GM04504 (cell line): ENCODE measurements around the gene VGLL4.
A peak's percentile ranks its signal among the peaks of the same experiment; 100 is the strongest.

ENCODE experiments used
- DNase-seq: peaks from one replicate; pipeline ENCODE4 v3.0.0-alpha.2; 2012; ENCODE audit warnings: low read depth

The VGLL4 gene

DNA sequence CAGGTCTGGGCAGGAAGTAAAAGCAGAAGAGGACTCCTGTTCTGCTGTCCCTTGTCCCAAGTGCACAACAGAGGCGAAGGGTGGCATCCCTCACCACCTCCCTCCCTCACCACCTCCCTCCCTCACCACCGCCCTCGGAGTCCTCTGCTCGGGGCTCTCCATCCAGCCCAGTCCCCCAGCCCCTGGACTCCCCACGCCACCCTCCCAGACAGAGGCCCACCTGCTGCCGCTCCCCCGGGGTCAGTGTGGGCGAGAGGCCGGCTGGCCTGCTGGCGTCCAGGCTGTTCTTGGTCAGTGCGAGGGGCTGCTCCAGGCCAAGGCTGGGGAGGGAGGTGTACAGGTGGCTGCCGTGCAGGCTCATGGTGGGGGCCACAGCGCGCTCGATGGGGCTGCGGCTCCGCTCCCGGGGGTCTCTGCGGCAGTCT is 79.1 kb downstream of the VGLL4 start:
- DNase-seq = no peak

DNA sequence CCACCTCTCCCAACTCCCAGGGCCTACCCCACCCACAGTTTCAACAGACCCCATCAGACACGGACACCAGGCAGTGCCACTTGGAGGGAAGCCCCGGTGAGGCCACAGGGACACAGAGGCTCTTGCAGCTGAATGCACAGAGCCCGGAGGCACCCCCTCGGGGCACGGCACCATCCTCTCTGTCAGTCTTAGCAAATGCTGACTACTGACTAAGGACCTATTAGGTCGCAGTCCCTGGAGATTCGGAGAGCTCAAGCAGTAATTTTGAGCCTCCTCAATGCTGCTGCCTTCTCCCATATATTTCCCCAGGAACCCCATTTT is 79.9 kb downstream of the VGLL4 start:
- no peak for DNase-seq

DNA sequence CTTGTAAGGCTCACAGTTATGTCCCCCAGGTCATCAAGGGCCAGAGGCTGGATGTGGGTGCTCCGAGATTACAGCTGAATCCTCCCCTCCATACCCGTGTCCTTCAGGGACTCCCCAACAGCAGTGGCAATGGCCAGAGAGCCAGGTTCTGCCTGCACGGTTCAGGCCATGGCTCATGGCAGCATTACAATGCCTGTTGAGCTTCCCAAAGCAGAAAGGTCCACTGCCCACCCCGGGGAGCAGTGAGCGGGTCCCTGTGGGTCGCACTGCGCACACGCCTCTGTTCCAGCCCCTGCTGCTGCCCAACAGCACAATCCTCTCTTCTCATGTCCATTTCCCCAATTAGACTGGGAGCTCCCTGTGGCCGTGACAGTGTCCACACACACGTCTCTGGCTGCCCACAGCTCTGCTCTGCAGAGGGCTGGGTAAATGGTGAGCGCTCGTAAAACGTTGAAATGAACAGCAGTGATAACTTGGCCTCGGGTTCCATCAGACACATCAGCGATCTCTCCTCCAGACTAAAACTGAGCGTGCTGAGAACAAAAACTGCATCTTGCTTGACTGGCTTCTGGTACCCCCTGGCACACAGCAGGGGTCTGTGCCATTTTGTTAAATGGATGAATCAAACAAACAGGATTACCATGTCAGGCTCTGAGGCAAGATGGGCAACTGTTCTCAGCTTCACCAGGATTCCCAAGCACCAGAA is 80.4 kb downstream of the VGLL4 start:
- no peak for DNase-seq

DNA sequence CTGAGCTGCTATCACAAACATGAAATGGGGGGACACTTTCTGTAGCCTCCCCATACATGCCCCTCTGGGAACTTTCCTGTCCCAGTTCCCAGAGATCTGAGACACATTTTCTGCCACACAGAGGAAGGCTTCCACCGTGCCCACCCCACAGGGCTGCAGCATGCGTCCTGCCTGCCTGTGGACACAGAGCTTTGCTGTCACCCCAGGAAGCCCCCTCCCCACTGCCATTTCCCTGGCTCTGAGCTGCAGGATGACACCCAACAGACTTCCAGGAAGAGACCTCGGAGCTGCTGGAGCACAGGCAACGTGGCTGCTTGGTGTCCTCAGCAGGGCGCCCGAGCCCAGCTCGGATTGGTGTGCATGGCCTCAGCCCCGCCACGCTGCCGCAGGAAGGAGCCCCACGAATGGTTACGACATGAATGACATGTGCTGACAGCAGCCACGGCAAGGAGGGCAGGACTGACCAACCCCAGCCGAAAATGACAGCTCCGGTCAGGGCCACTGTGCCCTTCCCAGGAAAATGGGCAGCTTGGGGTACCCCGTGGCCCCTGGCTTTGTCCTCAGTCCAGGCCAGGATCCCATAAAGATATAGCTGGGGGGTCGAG is 81.3 kb downstream of the VGLL4 start:
- no peak for DNase-seq

DNA sequence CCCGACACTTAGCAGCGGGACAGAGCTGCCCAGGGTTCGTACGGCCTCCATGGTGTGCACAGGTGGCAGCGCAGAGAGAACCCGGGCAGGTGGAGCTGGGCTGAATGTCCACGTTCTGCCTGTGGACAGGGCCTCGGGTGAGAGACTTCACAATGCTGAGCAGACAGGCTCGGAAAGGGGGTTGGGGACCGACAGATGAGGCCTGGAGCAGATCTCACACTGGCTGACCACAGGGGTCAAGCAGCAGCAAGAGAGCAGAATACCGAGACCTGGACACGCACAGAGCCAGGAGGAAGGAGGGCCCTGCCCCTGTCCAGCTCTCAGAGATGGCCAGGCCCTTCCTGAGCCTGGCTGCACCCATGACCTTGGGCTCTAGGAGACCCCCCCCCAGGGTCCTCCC is 83.0 kb downstream of the VGLL4 start:
- DNase-seq = no peak

DNA sequence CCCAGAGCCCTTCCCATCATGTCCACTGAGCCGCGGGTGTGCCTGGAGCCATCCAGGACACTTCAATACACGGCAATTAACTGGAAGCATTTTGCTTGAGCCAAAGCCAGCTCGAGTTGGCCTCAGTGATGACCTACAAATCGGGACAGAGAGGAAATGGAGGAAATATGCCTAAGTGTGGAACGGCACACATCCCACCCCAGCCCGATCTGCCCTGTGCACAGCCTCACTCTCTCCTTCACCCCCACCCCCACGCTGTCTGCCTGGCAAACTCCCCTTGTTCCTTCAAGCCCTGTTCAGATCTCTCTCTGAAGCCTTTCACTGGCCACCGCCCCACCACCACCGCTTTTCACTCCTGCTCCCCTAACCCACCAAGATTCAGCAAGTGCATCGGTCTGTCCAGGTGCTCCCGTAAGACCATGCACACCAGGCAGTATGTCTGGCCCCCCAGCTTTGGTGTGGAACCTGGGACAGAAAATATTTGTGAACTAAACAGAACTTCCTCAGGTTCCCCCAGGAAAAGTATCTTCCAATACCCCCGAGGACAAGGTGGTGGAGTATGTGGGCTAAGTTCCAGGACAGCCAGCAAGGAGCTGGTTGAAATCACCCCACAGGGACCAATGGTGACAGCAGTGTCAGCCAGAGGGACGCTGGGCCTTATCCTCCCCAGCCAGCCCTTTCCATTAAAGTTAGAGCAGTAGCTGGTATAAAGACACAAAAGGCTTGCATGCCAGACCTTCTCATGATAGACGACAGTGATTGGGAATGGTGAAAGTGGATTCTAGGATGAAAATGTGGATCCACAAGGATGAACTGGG is 83.7 kb downstream of the VGLL4 start:
- DNase-seq = no peak

DNA sequence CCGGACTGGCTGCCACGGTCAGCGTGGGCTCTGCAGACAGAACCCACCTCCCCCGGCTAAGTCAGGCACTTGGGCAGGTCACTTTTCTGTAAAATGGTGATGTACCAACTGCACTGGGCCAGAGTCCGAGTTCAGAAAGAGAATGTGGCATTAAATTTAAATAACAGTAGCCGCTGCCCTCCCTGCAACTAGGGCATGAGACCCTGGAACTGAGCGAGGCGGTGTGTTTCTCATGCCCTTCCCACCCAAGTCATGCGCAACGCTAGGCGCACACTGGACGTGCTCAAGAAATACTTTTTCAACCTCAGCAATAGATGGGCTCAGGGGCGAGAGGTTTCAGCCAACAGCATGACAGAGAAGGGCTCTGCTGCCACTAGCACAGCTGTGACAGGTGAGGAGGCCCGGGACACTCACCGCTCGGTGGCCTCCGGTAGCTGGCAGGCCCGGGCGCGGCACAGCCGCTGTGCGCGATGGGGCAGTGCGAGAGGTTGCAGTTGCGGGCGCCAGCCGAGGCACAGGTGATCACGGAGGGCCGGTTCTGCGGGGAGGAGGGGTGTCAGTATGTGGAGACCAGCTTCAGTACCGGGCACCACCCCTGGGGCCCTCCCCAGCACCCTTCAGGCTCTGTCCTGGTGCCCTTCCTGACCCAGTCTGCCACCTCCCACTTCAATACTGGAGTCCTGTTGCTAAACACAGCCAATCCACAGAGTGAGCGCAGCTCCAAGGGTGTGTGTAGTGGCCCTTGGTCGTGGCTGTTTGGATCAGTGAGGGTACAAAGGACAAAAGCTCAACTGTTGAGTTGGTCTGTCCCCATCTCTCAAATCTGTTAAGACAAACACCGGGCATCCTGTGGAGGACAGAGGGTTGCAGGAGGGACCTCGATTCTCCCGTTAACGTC is 84.5 kb downstream of the VGLL4 start:
- DNase-seq = no peak

DNA sequence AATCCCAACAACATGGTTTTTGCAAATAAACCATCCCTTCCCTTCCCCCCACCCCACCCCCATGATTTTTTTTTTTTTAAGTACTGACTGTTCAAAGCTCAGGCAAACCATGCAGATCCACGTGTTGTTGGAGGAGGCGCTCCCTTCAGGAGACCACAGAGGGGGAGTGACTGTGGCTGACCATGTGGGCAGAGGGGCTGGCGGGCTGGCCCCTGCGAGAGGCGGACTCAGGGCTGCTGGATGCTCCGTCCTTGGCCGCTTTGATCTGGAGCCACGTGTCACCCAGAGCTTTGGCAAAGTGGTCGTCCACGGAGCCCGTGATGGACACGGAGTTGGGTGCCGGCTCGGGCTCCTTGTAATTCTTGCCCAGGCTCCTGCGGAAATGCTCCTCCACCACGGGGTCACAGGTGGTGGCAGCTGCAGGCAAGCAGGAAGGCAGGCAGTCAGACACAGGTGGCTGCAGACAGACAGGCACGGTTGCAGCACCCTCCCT is 85.3 kb downstream of the VGLL4 start:
- DNase-seq = no peak

DNA sequence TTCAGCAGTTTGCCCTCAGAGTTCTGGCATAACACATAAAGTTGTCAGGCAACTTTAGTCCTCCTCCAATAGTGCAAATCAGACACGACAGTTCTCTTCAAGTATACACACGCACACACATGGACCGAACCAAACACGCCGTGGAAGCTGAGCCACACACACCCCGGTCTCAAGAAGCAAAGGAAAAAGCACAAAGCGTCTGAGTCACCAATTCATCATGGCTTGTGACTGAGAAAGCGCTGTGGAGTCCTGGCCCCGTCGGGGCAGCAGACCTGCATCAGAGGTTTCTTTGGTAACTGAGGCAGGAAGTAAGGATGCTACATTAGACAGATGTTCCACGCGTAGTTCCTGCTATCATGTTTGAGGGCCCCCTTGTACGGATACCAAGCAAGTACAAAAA is 85.7 kb downstream of the VGLL4 start:
- peak; percentile 55 for DNase-seq

DNA sequence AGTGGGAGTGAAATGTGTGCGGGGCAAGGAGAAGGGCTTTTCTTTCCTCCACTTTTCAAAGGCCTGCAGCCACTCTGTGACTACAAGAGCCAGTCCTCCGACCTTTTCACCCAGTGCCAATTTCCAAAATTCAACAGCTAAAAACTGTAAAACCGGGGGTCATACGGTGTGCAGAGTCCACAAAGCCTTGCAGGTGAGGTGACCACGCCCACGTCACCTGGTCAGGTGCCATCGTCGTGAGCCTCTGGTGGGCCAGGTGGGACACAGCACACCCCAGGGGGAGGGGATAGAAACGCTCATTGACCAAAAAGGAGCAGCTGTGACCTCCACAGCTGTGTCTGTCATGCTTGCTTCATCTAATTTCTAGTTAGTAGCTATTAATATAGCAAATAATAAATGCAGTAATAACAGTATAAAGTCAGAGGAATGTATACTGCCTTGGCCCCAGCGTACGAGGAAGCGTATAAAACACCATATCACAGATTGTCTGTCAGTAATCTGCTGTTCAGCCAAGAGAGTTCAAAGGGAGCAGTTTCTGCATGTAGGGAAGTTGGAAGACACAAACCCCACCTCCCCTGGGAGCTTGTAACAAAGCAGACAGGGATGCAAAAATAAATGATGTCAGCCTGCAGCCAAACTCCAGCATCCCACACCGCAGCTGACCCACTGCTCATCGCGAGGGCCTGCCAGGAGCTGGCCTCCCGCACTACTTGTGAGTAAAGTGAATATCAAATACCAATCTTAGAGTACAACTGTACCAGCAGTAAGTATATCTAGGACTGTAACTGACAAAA is 86.7 kb downstream of the VGLL4 start:
- peak; percentile 32 for DNase-seq

DNA sequence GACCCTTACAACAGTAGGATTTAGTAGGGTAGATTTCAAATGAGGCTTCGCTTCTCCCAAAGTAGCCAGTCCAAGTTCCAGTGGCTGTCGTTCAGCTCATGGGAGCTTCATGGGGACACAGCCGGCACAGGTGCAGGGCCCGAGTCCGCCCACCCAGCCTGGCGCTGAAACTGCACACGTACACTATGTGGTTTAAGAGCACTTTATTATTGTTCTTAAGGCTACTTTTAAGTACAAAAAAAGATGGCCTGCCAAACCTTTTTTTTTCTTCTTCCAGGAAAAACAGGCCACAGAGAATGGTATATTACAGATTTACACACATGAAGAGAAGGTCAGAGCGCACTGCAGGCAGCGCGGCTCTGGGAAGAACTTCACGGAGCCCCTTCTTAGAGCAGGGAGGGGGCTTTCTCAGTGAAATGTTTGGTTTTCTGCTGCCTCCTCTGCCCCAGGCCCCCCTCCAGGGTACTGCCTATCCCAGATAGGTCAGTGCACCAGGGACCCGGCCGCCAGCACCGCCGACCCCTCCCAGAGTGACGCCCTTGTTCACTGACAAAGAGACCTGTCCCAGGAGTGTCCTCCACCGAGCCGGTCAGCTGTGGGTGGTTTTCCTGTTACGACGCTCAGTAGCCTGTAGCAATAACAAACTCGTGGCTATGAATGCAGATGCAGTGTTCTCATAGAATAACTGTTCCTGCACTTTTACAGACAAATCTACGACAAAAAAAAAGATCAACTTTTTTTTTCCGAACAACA is 87.7 kb downstream of the VGLL4 start:
- no peak for DNase-seq

DNA sequence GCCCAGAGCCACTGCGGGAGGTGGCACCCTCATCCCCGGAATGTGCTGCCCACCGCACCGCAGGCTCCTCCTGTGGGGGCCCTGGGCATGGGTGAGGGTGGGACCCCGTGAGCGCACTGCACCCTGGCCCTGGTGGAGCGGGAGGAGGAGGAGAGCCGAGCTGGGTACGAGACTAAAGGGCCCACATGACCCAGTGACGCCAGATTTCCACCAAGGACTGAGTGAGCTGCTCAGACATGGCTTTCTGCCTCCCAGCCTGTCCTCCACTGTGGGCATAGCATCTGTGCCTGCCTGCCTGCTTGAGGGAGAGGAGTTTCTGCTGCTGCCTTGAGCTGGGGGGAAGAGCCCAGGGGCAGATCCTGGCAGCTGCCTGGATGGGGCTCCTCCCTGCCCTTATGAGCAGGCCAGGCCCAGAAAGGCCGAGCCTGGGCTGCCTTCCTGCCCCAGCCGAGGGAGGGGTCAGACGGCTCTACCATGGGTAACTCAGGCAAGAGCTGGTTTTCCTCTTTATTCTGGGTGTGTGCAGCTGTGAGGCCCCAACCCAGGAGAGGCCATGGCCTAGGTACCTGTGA is 88.4 kb downstream of the VGLL4 start:
- no peak for DNase-seq

DNA sequence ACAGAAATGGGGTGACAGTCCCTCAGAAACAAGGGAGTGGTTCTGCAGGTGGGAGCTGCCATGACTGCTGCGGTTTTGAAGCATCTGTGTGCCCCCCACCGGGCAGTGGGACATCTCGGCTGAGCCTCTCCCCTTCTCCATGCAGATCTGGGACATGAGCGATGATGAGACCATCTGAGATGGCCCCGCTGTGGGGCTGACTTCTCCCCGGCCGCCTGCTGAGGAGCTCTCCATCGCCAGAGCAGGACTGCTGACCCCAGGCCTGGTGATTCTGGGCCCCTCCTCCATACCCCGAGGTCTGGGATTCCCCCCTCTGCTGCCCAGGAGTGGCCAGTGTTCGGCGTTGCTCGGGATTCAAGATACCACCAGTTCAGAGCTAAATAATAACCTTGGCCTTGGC is 89.0 kb downstream of the VGLL4 start:
- DNase-seq = no peak

DNA sequence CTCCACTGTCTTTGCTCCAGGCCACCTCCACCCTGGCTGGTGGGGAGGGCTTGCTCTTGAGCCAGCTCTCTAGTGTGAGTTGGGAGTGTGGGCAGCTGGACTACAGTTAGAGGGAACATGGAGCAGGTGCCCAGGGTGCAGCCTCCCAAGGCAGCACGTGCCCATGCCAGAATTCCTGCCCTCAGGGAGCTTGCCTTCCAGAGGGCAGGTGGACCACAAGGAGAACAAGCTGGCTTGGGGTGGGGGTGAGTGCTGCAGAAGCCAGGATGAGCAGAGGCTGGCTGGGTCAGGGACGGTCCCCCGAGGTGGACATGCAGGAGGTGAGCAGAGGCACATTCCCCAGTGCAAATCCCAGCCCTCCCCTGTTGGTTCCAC is 89.5 kb downstream of the VGLL4 start:
- no peak for DNase-seq

DNA sequence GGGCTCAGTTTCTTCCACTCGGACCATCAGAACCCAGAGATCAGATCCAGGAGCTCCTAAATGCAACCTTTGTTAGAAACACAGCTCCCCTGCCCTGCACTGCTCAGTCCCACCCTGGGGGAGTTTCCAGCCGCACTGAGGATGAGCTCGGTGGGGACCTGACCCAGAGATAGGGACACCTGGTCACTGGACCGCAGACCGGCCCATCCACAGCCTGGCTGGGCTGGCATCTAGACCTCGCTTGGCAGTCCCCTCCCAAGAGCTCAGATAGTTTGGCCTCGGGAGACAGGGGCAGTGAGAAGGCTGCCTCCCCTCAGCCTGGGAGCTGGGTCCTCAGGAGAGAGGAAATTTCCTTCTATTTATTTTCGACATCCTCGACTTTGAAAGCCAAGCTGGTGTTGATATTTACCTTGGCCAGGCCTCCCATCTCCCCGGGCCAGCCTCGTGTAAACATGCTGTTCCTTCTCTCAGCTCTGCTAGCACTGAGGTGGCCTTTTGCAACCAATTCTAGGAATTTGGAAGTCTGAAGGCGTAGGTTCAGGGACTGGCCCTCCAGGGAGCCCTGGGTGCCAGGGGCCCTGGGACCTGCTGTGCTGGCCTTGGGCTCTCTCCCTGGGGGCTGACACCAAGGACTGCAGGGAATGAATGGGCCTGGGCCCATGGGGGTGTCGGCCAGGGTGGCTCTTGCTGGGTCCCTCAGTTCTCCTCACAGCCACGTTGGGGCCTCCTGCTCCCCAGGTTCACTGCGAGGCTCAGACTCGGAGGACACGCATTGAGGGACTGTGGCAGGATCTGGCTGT is 90.1 kb downstream of the VGLL4 start:
- no peak for DNase-seq

DNA sequence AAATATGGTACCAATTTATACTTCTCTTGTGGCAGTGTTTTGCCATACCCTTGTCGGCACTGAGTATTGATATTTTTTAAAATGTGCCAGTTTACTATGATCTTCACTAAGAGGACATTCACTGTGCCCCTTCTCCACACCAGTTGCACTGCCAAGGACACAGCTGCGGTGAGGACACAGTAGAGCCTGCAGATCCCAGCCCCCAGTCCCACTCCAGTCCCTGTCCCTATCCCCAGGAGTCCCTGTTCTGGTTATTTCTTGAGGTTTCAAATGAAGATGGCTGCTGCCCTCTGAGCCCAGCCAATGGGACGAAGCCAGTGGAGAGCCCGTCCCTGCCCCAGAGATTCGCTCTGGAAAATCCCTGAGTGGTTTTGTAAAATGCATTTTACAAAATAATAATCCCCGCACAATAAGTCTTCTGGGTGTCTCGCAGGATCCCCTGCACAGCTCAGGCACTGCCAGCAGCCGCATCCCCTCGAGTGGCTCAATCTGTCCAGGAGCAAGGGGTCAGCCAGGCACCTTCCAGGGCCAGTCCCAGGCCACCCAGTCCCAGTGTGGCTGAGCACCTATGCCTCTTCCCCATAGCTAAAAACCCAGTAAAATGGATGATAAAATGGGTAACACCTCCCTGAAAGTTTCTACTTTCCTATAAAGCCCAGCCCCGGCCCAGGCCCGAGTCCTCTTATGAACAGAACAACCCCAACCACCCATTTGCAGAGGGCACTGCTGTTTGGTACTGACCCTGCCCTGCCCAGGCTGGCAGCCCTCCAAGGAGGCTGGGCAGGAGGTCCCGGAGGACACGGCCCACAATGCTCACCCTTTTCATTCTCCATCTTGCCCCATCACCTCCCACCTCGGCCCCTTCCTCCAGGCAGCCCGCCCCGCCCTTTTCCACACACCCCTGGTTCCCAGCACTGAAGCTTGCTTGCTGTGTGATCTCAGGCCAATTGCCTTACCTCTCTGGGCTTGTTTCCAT is 91.1 kb downstream of the VGLL4 start:
- no peak for DNase-seq

DNA sequence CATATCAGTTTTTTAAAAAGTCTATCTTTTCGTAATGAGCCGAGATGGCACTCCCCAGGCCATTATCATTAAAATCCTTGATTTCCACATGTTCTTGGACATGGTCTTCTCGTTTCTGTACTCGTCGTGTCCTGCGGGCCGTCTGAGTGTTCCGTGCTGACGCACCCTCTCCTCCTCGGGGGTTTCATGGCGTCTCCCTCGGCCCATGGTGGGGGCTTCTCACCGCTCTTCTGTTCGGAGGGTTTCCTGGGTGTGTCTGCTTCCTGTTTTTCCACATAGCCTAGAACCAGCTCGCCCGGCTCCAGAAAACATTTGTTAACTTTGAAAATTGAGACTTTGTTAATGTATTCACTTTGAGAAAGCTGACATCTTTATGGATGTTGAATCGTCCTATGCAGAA is 92.7 kb downstream of the VGLL4 start:
- DNase-seq = no peak

DNA sequence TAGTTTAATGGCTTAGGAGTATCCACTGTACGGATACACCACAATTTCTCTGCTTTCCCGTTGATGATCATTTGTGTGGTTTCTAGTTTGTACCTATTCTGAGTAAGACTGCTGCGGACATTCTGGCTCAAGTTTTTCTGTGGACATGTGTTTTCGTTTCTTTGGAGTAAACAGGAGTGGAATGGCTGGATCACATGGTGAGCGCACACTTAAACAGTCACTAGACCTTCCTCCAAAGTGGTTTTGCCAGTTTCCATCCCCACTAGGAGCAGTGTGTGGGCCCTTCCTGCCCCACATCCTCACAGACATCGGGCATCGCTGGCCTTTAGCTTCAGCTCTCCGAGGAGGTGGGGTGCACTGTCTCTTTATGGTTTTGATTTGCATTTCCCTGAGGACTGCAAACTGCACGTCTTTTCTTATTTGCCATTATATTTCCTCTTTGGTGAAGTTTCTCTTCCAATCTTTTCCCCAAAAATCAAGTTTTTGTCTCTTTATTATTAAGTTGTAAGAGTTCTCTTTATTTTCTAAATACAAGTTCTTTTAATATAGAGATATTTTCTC is 94.1 kb downstream of the VGLL4 start:
- DNase-seq = no peak
